GM23338 (cell line): ENCODE results near the gene DCUN1D2.

Experiments
- EZH2phosphoT487 ChIP-seq: fragments of 200-600 bp; sonication (generic); IDR thresholded peaks from one replicate; pipeline ENCODE4 v1.8.1; 2018; ENCODE audit warnings: antibody characterized with exemption; ENCODE audit not compliant: unreplicated experiment
- TF ChIP-seq, protein P1 (sequence below), 2 experiments: fragments of 200-600 bp in 1 of 2; sonication (generic) in 1 of 2; conservative IDR thresholded peaks; 2 replicates each; pipeline versions ENCODE4 v1.5.1 to v1.6.1; 2016 to 2017; ENCODE audit warnings: antibody characterized with exemption in 2 of 2, low read depth in 2 of 2, mild to moderate bottlenecking in 2 of 2, moderate library complexity in 1 of 2

DNA sequence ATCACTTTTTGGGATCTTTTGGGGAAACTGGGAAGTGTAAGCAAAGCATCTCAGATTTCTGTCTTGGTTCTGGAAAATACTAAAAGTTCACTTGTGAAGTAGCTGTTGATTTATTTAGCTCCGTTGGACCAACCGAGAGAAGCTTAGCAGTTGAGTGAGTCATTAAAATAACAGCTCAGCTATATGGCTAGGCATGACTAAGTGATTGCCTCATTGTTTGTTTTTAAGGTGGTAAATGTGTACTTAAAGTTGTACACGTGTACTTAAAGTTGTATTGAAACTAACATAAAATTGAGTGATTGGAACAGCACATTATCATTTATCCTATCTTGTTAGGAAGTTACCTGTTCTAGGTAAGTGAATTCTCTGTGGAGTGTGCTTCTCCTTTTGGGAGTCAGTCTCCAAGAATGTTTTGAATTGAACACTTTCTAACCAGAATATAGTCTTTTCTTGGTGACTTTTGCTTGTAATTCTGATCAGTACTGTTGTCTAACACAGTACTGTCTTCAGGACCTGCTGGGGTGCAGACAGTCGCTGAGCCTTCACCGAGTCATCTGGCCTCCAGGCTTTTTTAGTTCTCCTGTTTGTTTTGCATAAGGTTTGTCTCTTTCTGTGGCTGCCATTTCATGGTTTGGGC, 2.9 kb upstream of the DCUN1D2 start:
- no peak for TF ChIP-seq EZH2phosphoT487
- TF ChIP-seq, protein P1, sequence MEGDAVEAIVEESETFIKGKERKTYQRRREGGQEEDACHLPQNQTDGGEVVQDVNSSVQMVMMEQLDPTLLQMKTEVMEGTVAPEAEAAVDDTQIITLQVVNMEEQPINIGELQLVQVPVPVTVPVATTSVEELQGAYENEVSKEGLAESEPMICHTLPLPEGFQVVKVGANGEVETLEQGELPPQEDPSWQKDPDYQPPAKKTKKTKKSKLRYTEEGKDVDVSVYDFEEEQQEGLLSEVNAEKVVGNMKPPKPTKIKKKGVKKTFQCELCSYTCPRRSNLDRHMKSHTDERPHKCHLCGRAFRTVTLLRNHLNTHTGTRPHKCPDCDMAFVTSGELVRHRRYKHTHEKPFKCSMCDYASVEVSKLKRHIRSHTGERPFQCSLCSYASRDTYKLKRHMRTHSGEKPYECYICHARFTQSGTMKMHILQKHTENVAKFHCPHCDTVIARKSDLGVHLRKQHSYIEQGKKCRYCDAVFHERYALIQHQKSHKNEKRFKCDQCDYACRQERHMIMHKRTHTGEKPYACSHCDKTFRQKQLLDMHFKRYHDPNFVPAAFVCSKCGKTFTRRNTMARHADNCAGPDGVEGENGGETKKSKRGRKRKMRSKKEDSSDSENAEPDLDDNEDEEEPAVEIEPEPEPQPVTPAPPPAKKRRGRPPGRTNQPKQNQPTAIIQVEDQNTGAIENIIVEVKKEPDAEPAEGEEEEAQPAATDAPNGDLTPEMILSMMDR (conservative IDR thresholded peaks at IDR 0.05; ENCODE audit: low read depth in 2 of 2) = no peak
